ENCODE results near the gene CCDC88C. TPM values are rescaled to one million over a fixed set of nuclear protein-coding genes. Genes with fewer than 3 reads are reported as not detected.

The CCDC88C gene
- total RNA-seq, 1 donor from 2014 or later = 17.8 TPM

- peaks cover 15% of the 10 kb centered on the region for H3K4me1 Mint-ChIP-seq
- H3K4me1 ChIP-seq = peaks cover 8% of the 10 kb centered on the region
- H3K36me3 ChIP-seq = no peaks in the 10 kb centered on the region
- peaks cover 100% of the 10 kb centered on the region for H3K79me2 ChIP-seq (ENCODE audit: low read depth)
- H3F3A ChIP-seq (ENCODE audit: low read depth) = peaks cover 3% of the 10 kb centered on the region
- H3K27me3 ChIP-seq = no peaks in the 10 kb centered on the region
- H3K4me3 Mint-ChIP-seq = no peak overlapping the region
- no peak overlapping the region for H3K27ac Mint-ChIP-seq
- DNase-seq (ENCODE audit: low spot score) = no peak
- H3K4me2 ChIP-seq = no peak overlapping the region
- peaks cover 4% of the 10 kb centered on the region for H3K9me3 Mint-ChIP-seq
- H3K9me3 ChIP-seq (ENCODE audit: low read depth) = no peaks in the 10 kb centered on the region
- peaks cover 74% of the 10 kb centered on the region for H4K20me1 ChIP-seq (ENCODE audit: low read depth)
- no peak overlapping the region for H3K27ac ChIP-seq
- H2AFZ ChIP-seq (replicated peaks) = no peak overlapping the region
- no peaks in the 10 kb centered on the region for H3K27me3 Mint-ChIP-seq (ENCODE audit: insufficient read depth, low read depth)
- TF ChIP-seq EZH2phosphoT487 (IDR thresholded peaks at IDR 0.05) (no peak), EZH2 (IDR thresholded peaks at IDR 0.05) (no peak)
- TF ChIP-seq, protein P1, sequence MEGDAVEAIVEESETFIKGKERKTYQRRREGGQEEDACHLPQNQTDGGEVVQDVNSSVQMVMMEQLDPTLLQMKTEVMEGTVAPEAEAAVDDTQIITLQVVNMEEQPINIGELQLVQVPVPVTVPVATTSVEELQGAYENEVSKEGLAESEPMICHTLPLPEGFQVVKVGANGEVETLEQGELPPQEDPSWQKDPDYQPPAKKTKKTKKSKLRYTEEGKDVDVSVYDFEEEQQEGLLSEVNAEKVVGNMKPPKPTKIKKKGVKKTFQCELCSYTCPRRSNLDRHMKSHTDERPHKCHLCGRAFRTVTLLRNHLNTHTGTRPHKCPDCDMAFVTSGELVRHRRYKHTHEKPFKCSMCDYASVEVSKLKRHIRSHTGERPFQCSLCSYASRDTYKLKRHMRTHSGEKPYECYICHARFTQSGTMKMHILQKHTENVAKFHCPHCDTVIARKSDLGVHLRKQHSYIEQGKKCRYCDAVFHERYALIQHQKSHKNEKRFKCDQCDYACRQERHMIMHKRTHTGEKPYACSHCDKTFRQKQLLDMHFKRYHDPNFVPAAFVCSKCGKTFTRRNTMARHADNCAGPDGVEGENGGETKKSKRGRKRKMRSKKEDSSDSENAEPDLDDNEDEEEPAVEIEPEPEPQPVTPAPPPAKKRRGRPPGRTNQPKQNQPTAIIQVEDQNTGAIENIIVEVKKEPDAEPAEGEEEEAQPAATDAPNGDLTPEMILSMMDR (IDR thresholded peaks at IDR 0.05) = no peak
- no peak overlapping the region for H3K9ac ChIP-seq
- peaks cover 38% of the 10 kb centered on the region for H3K36me3 Mint-ChIP-seq
- no peak overlapping the region for H3K4me3 ChIP-seq
Measured at GRCh38 chr14:91405724-91406435, 11.7 kb downstream of the CCDC88C start.

GRCh38 chr14:91405241-91405721 is 12.3 kb downstream of the CCDC88C start:
- H4K20me1 ChIP-seq (ENCODE audit: low read depth) = peaks cover 74% of the 10 kb centered on the region
- TF ChIP-seq EZH2 (IDR thresholded peaks at IDR 0.05) (no peak), EZH2phosphoT487 (IDR thresholded peaks at IDR 0.05) (no peak)
- TF ChIP-seq, protein P1 (IDR thresholded peaks at IDR 0.05) = no peak
- no peaks in the 10 kb centered on the region for H3K27me3 ChIP-seq
- no peak overlapping the region for H3K4me3 Mint-ChIP-seq
- H3K9me3 Mint-ChIP-seq = peaks cover 4% of the 10 kb centered on the region
- H3F3A ChIP-seq (ENCODE audit: low read depth) = peaks cover under 1% of the 10 kb centered on the region
- no peaks in the 10 kb centered on the region for H3K9me3 ChIP-seq (ENCODE audit: low read depth)
- no peak overlapping the region for H3K4me3 ChIP-seq
- no peak for DNase-seq (ENCODE audit: low spot score)
- no peak overlapping the region for H3K27ac ChIP-seq
- H3K36me3 ChIP-seq = no peaks in the 10 kb centered on the region
- H2AFZ ChIP-seq (replicated peaks) = no peak overlapping the region
- no peak overlapping the region for H3K9ac ChIP-seq
- H3K27me3 Mint-ChIP-seq (ENCODE audit: insufficient read depth, low read depth) = no peaks in the 10 kb centered on the region
- peaks cover 2% of the 10 kb centered on the region for H3K4me1 ChIP-seq
- peaks cover 37% of the 10 kb centered on the region for H3K36me3 Mint-ChIP-seq
- H3K4me2 ChIP-seq = no peak overlapping the region
- H3K27ac Mint-ChIP-seq = no peak overlapping the region
- H3K4me1 Mint-ChIP-seq = peaks cover 12% of the 10 kb centered on the region
- peaks cover 100% of the 10 kb centered on the region for H3K79me2 ChIP-seq (ENCODE audit: low read depth)

DNA sequence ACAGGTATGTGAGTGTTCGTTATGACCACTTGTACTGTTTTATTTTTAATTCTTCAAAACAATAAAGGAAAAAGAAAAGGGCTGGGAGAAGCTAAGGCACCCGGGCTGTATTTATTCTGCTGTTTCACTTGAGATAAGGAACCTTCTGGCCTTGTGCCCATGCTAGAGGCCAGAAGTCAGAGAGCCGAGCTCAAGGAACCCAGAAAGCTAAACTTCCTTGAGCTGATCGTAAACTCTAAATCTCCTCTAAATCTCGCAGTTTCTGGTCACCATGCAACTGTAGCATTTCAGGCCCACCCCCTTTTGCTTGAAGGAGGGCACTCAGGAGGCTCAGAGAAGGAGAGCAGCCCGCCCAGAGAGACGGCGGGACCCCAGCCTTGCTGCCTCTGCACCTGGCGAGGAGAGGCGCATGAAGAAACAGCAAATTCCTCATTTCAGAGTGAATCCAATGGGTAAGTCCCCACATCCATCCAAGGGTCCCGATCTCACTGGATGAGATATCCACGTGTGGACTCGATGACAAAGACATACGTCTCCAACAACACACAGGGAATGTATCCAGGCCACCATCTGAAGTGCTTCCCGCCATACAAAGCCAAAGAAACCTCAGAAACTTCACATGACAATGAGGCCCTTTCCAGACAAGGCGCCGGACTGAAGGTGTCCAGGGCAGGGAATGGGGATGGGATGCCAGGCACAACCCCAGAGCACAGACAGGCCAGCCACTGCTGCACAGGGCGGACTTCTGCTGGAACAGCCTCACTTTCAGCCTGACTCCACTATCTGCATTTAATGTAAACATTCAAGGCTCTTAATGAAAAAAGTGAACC is 14.6 kb downstream of the CCDC88C start:
- no peak for DNase-seq (ENCODE audit: low spot score)

More for the DNA sequence above, 14.6 kb downstream of the CCDC88C start:
- no peaks in the 10 kb centered on the region for H3K27me3 ChIP-seq
- TF ChIP-seq, protein P1 (IDR thresholded peaks at IDR 0.05) = no peak
- no peak for TF ChIP-seq EZH2phosphoT487 (IDR thresholded peaks at IDR 0.05)
- TF ChIP-seq EZH2 (IDR thresholded peaks at IDR 0.05) = no peak
- H3K4me1 Mint-ChIP-seq = peaks cover 15% of the 10 kb centered on the region
- H3K9me3 Mint-ChIP-seq = peaks cover 4% of the 10 kb centered on the region
- H3K4me3 ChIP-seq = no peak overlapping the region
- H3K27ac Mint-ChIP-seq = no peak overlapping the region
- no peak overlapping the region for H3K9ac ChIP-seq
- peaks cover 27% of the 10 kb centered on the region for H3K36me3 Mint-ChIP-seq
- H3K27me3 Mint-ChIP-seq (ENCODE audit: insufficient read depth, low read depth) = no peaks in the 10 kb centered on the region
- peaks cover 9% of the 10 kb centered on the region for H3K4me1 ChIP-seq
- H3K27ac ChIP-seq = peak overlapping the region; percentile 1
- no peak overlapping the region for H2AFZ ChIP-seq (replicated peaks)
- no peak overlapping the region for H3K4me3 Mint-ChIP-seq
- no peaks in the 10 kb centered on the region for H3K9me3 ChIP-seq (ENCODE audit: low read depth)
- no peak overlapping the region for H3K4me2 ChIP-seq
- peaks cover 100% of the 10 kb centered on the region for H3K79me2 ChIP-seq (ENCODE audit: low read depth)
- H4K20me1 ChIP-seq (ENCODE audit: low read depth) = peaks cover 73% of the 10 kb centered on the region
- H3K36me3 ChIP-seq = no peaks in the 10 kb centered on the region
- no peaks in the 10 kb centered on the region for H3F3A ChIP-seq (ENCODE audit: low read depth)
